Epithelial cell of proximal tubule (primary cell): ENCODE results near the gene FAM222B. TPM values are rescaled to one million over a fixed set of nuclear protein-coding genes. Genes with fewer than 3 reads are reported as not detected.
"Not testable (repeated sequence)": the region's sequence is repeated elsewhere in the genome, so short reads cannot be mapped to it uniquely, and the experiment has no call there.

Source experiments
- DNase-seq: peaks from one replicate; pipeline ENCODE4 v3.0.0-alpha.2; 2011; ENCODE audit warnings: low read depth
- H3K4me3 ChIP-seq: 2 replicates; pipeline ENCODE4 v1.5.1; 2011; ENCODE audit warnings: low read depth, mild to moderate bottlenecking, low read length
- total RNA-seq: library from RNA; depleted of rRNA; stranded (reverse); fragments of >200 nt; gene quantifications from 2 replicates; pipeline ENCODE4 v1.2.3, GENCODE V29; 2015
- TF ChIP-seq, protein P1 (sequence below): conservative IDR thresholded peaks from 2 replicates; pipeline ENCODE4 v1.5.1; 2012; ENCODE audit warnings: low read depth, mild to moderate bottlenecking, low read length

FAM222B gene
- total RNA-seq, 1 donor from 2014 or later: 11.9 TPM

DNA sequence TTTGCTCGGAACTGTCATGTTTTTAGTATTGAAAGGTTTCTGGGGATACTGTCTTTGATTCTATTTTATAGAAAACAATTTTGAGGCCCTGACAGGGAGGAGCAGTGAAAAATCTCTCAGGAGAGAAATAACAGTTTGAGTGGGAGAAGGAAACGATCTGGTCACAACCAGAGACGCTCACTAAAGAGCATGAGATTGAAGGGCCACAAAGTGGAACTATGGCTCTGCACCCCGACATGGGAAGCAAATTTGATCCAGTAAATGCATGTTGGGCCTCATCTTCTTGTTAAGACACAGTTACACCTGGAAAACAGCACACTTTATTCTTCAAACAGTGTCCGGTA, 12.7 kb upstream of the FAM222B start:
- TF ChIP-seq, protein P1, sequence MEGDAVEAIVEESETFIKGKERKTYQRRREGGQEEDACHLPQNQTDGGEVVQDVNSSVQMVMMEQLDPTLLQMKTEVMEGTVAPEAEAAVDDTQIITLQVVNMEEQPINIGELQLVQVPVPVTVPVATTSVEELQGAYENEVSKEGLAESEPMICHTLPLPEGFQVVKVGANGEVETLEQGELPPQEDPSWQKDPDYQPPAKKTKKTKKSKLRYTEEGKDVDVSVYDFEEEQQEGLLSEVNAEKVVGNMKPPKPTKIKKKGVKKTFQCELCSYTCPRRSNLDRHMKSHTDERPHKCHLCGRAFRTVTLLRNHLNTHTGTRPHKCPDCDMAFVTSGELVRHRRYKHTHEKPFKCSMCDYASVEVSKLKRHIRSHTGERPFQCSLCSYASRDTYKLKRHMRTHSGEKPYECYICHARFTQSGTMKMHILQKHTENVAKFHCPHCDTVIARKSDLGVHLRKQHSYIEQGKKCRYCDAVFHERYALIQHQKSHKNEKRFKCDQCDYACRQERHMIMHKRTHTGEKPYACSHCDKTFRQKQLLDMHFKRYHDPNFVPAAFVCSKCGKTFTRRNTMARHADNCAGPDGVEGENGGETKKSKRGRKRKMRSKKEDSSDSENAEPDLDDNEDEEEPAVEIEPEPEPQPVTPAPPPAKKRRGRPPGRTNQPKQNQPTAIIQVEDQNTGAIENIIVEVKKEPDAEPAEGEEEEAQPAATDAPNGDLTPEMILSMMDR: no peak
- DNase-seq: no peak
- peak overlapping the region; percentile 93 for H3K4me3 ChIP-seq

DNA sequence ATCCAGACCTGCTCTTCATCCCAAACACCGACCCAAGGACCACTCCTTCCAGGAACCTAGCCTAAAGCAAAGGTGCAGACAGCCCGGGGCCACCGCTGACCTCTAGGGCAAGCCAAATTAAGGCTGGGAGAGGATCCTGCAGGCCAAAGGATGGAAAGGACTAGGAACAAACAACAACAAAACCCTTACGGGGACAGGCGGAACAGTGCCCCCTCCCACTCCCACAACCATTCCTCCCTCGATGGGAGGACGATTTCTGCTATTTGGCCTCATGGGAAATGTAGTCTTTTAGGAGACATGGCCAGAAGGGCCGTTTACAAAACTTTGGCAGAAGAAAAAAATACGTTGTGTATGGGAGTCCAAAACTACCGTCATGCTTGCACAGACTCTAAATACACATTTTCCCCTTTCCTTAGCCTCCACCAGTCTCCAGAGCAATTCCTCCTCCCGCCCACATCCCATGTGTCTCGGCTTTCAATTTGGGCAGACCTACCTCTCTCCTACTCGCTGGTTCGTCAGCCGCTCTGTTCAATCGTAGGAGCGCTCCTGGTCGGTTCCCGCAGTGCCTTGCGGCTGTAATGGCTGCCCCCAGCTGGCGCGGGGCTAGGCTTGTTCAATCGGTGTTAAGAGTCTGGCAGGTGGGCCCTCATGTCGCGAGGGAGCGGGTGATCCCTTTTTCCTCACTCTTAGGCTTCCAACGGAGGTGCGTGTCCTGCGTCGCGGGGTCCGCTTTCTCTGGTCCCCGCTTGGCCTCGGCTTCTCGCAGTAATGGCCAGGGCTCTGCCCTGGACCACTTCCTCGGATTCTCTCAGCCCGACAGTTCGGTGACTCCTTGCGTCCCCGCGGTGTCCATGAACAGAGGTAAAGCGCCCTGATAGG, 12.1 kb upstream of the FAM222B start, which contains the start of gene ERAL1:
Gene ERAL1, plus strand, starts transcription at position 560 of the 879 bp plus-strand sequence. Its CDS starts 19 bp downstream, at position 579.
- peak within 1 kb of the TSS; percentile 93 for H3K4me3 ChIP-seq
- TF ChIP-seq, protein P1: no peak
- DNase-seq: peak; percentile 36

- no peak for DNase-seq
- TF ChIP-seq, protein P1: no peak
- H3K4me3 ChIP-seq: no peak overlapping the region
Observed at GRCh38 chr17:28853295-28853694, 10.7 kb upstream of the FAM222B start.

- no peak overlapping the region for H3K4me3 ChIP-seq
- DNase-seq: no peak
- TF ChIP-seq, protein P1: peak; percentile 7
Observed at GRCh38 chr17:28849281-28849680, 6.7 kb upstream of the FAM222B start.

DNA sequence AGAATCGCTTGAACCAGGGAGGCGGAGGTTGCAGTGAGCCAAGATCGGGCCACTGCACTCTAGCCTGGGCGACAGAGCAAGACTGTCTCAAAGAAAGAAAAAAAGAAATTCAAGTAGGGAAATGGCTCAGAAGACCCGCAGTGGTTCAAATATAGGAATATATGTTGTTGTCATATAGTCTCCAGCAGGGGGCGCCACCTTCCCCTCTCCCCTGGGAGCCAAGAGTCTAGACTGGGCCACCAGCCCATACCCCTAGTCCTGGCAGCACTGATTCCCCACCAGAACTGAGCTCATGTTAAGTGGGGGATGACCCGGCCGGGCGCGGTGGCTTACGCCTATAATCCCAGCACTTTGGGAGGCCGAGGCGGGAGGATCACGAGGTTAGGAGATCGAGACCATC, 6.1 kb upstream of the FAM222B start:
- TF ChIP-seq, protein P1: peak; percentile 54
- not testable (repeated sequence) for H3K4me3 ChIP-seq, DNase-seq

GRCh38 chr17:28846699-28847098, 4.1 kb upstream of the FAM222B start:
- not testable (repeated sequence) for H3K4me3 ChIP-seq, DNase-seq

DNA sequence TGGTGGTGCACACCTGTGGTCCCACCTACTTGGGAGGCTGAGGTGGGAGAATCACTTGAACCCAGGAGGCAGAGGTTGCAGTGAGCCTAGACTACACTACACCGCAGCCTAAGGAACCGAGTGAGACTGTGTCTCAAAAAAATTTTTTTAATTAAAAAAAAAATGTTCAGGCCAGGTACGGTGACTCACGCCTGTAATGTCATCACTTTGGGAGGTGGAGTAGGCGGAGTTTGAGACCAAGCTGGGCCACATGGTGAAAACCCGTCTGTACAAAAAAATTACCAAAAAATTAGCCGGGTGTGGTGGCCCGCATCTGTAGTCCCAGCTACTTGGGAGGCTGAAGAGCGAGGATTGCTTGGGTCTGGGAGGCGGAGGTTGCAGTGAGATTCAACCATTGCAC, 3.6 kb upstream of the FAM222B start:
- H3K4me3 ChIP-seq: no peak overlapping the region
- TF ChIP-seq, protein P1: no peak
- no peak for DNase-seq
